HepG2 (cell line): Measurements from ENCODE around the gene BCKDHA. TPM values are rescaled to one million over a fixed set of nuclear protein-coding genes. Genes with fewer than 3 reads are reported as not detected.

Experiments
- ATAC-seq: fragments of 200-7000 bp; cut with Tn5 transposase; 3 replicates; pipeline ENCODE4 v1.9.1; 2020; ENCODE audit warnings: mild to moderate bottlenecking, moderate library complexity
- BruUV-seq: library from RNA; stranded (reverse); fragments of 400-500 nt; replicated peaks from 2 replicates; lab custom pipeline; 2021; lab: Mats Ljungman, UMichigan
- CTCF ChIA-PET: fragments of 300-600 bp; formaldehyde crosslinking; extraction: SDS; loops from one replicate; lab custom pipeline; 2021; ENCODE audit warnings: low total read pairs, inconsistent platforms, low intra/inter-chr PET ratio; lab: Yijun Ruan, JAX
- POLR2A ChIA-PET: fragments of 350-600 bp; sonication (Branson Sonifier 250); formaldehyde crosslinking; loops from one replicate; lab custom pipeline; 2020; ENCODE audit warnings: antibody characterized with exemption, inconsistent platforms; lab: Yijun Ruan, JAX
- DNase-seq: peaks from one replicate; pipeline ENCODE4 v3.0.0-alpha.2; 2015; ENCODE audit warnings: low spot score
- FAIRE-seq: peaks from 3 replicates; lab custom pipeline; 2011; peaks lifted over from hg19 to GRCh38; lab: Jason Lieb, UNC
- H2AFZ ChIP-seq: one replicate; pipeline ENCODE4 v1.6.1; 2011; ENCODE audit warnings: low read length, inconsistent platforms
- H3K27ac ChIP-seq: fragments of 300-600 bp; 3 replicates; pipeline ENCODE4 v1.8.0; 2011; ENCODE audit warnings: mixed run types, mild to moderate bottlenecking, mixed read lengths, low read length, inconsistent platforms; ENCODE audit not compliant: insufficient read depth; ENCODE audit errors: extremely low read length
- H3K27me3 ChIP-seq, 2 experiments: fragments of 200-600 bp in 1 of 2; 2 replicates in 1 of 2; 3 replicates in 1 of 2; pipeline versions ENCODE4 v1.6.0 to v1.8.0; 2011; ENCODE audit warnings: low read length in 2 of 2, mild to moderate bottlenecking in 2 of 2, moderate library complexity in 2 of 2, inconsistent platforms in 1 of 2; ENCODE audit not compliant: insufficient read depth in 2 of 2, control insufficient read depth in 1 of 2
- H3K36me3 ChIP-seq, 2 experiments: fragments of 200-600 bp in 1 of 2; replicated peaks in 1 of 2; 2 replicates in 1 of 2; 3 replicates in 1 of 2; pipeline versions ENCODE4 v1.5.1 to v1.8.0; 2011; ENCODE audit warnings: low read length in 2 of 2, inconsistent platforms in 1 of 2; ENCODE audit not compliant: insufficient read depth in 2 of 2, control insufficient read depth in 1 of 2
- H3K4me1 ChIP-seq: 2 replicates; pipeline ENCODE4 v1.5.1; 2012; ENCODE audit warnings: low read length, inconsistent platforms; ENCODE audit not compliant: insufficient read depth
- H3K4me2 ChIP-seq: 2 replicates; pipeline ENCODE4 v1.6.0; 2011; ENCODE audit warnings: low read depth, low read length, inconsistent platforms
- H3K4me3 ChIP-seq, 3 experiments: fragments of 200-600 bp in 1 of 3; sonication (generic), shearing (Covaris generic) in 1 of 3; replicated peaks in 1 of 3; 2 replicates each; pipeline ENCODE4 v1.5.1; 2011 to 2016; ENCODE audit warnings: low read length in 3 of 3, inconsistent platforms in 2 of 3, low read depth in 2 of 3, mild to moderate bottlenecking in 2 of 3, control low read depth in 1 of 3, mixed read lengths in 1 of 3; ENCODE audit not compliant: insufficient read depth in 1 of 3
- H3K79me2 ChIP-seq: one replicate; pipeline ENCODE4 v1.6.1; 2011; ENCODE audit warnings: low read length, inconsistent platforms; ENCODE audit not compliant: insufficient read depth
- H3K9ac ChIP-seq: 2 replicates; pipeline ENCODE4 v1.6.0; 2011; ENCODE audit warnings: mild to moderate bottlenecking, low read depth, low read length, inconsistent platforms; ENCODE audit not compliant: insufficient read depth
- H3K9me3 ChIP-seq: 2 replicates; pipeline ENCODE4 v1.5.1; 2012; ENCODE audit warnings: mild to moderate bottlenecking, low read length
- H4K20me1 ChIP-seq: 2 replicates; pipeline ENCODE4 v1.6.0; 2011; ENCODE audit warnings: inconsistent platforms, mild to moderate bottlenecking, low read length, moderate library complexity; ENCODE audit not compliant: insufficient read depth
- AGO2 ChIP-seq: fragments of 200-400 bp; formaldehyde crosslinking; optimal IDR thresholded peaks from 2 replicates; pipeline ENCODE3; 2017; ENCODE audit warnings: mild to moderate bottlenecking, low read depth, low read length, moderate library complexity
- BHLHE40 ChIP-seq: IDR thresholded peaks from 2 replicates; pipeline ENCODE4 v1.6.1; 2011; ENCODE audit warnings: low read length, improper control_type of control experiment
- CEBPG ChIP-seq: IDR thresholded peaks from 2 replicates; pipeline ENCODE4 v1.6.1; 2016
- CREM ChIP-seq, 2 experiments: sonication (generic) in 1 of 2; formaldehyde crosslinking in 1 of 2; IDR thresholded peaks; 2 replicates each; pipeline versions ENCODE4 v1.4.0 to v1.6.1; 2016 to 2020; ENCODE audit warnings: antibody characterized with exemption in 1 of 2, mild to moderate bottlenecking in 1 of 2, missing genetic modification reagents in 1 of 2
- RBFOX2 ChIP-seq: fragments of 200-400 bp; formaldehyde crosslinking; IDR thresholded peaks from 2 replicates; pipeline ENCODE4 v1.6.1; 2017; ENCODE audit warnings: low read depth, mild to moderate bottlenecking, low read length
- XRCC5 ChIP-seq: fragments of 200-400 bp; formaldehyde crosslinking; optimal IDR thresholded peaks from 2 replicates; pipeline ENCODE3; 2017; ENCODE audit warnings: mild to moderate bottlenecking, low read length
- WGBS: methylation state at CpG from one replicate; pipeline ENCODE4 v1.1.6; 2017; ENCODE audit warnings: low lambda C conversion rate; 5-methylcytosine and 5-hydroxymethylcytosine counted together
- in situ Hi-C: cut with HindIII; loops from 2 replicates; pipeline ENCODE4 v1.10.0; 2017; ENCODE audit warnings: low pct_unique_long_range_greater_than_20kb; ENCODE audit not compliant: extremely low pct_ligation_motif_present
- intact Hi-C: fragments of 100-400 bp; cut with micrococcal nuclease; formaldehyde crosslinking; loops from one replicate; pipeline ENCODE4 v1.10.0; 2022; ENCODE audit not compliant: unreplicated experiment
- polyA plus RNA-seq, 8 experiments: library from polyadenylated mRNA; depleted of rRNA in 3 of 8; stranded (reverse) in 7 of 8; unstranded in 1 of 8; fragments of >200 nt; fragmentation: Illumina TruSeq in 4 of 8; extraction: Trizol in 4 of 8; gene quantifications; 2 replicates each; pipeline versions ENCODE4 v1.2.1 to v1.2.3, GENCODE V29; 2011 to 2016; ENCODE audit warnings: low read depth in 4 of 8, missing spikeins in 1 of 8, mixed read lengths in 1 of 8; ENCODE audit not compliant: insufficient read depth in 1 of 8
- total RNA-seq, 5 experiments: library from RNA; depleted of rRNA; stranded (reverse); fragments of >200 nt; fragmentation: Illumina TruSeq; extraction: Trizol; gene quantifications; 2 replicates each; pipeline ENCODE4 v1.2.3, GENCODE V29; 2016; ENCODE audit warnings: low read depth in 1 of 5
- TF ChIP-seq, protein P1 (sequence below): sonication (generic); formaldehyde crosslinking; IDR thresholded peaks from 2 replicates; pipeline ENCODE4 v1.4.0; 2020; ENCODE audit warnings: missing genetic modification reagents
- TF ChIP-seq, protein P2 (sequence below): sonication (generic); formaldehyde crosslinking; IDR thresholded peaks from 2 replicates; pipeline ENCODE4 v1.5.0; 2020; ENCODE audit warnings: mild to moderate bottlenecking, missing genetic modification reagents

BCKDHA gene
- total and polyA plus RNA-seq, 2 of the 13 experiments (the other 11 are each of a cell fraction or from before 2014, with no cell fraction given), result 11.8 to 31.5 TPM

DNA sequence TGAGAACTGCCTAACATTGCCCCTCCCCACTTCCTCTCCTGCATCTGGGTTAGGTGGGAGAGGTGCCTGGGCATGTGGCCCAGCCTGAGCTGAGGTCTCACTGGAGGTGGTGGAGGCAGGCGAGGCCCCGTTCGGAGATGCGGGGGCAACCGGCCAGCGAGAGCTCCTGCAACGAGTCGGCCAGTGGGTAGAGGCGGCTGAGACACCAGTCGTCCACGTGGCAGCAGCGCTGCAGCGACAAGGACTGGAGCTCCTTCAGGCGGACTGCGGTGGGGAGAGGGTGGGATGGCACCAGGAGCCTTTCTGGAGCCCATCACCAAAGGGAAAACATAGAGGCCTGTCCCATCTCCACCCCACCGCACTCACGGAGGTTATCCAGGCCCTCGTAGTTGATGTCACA, 35.6 kb downstream of the BCKDHA start:
- TF ChIP-seq XRCC5 (no peak), RBFOX2 (0 out of 2 replicates have a peak, but pooled peaks have one; percentile 29), CREM (IDR thresholded peaks at IDR 0.05) (no peak), CREM (CRISPR knock-in tag; IDR thresholded peaks at IDR 0.05) (no peak), AGO2 (peak; percentile 63)
- no peaks in the 10 kb centered on the region for H4K20me1 ChIP-seq
- no peak overlapping the region for H3K9ac ChIP-seq
- intact Hi-C loops, result no loop called here
- H2AFZ ChIP-seq, result no peak overlapping the region
- ChIA-PET CTCF (no interaction called here), POLR2A (interaction anchor here (0.7 kb wide), 1 partner anchor 23 kb away, joined by 3 read pairs; no protein-coding TSS in a partner anchor)
- no peak for FAIRE-seq
- no peak overlapping the region for H3K4me2 ChIP-seq
- no peak overlapping the region for H3K27ac ChIP-seq
- ATAC-seq, result no peak
- H3K9me3 ChIP-seq, result no peaks in the 10 kb centered on the region
- H3K4me1 ChIP-seq, result peaks cover 22% of the 10 kb centered on the region
- peaks cover 11 to 26% of the 10 kb centered on the region in 2 experiments; a peak in 4 of 5 replicates for H3K36me3 ChIP-seq
- no peaks in the 10 kb centered on the region for H3K79me2 ChIP-seq
- H3K27me3 ChIP-seq, result no peaks in the 10 kb centered on the region
- in situ Hi-C loops, result no loop called here
- DNase-seq, result no peak
- WGBS, result 100% methylated on average over 10 of the region's 18 CpGs
- H3K4me3 ChIP-seq, result no peak overlapping the region
- BruUV-seq, result no TSS peak

GRCh38 chr19:41434450-41434849, 36.8 kb downstream of the BCKDHA start:
- H3K79me2 ChIP-seq, result peaks cover 3% of the 10 kb centered on the region
- ChIA-PET POLR2A (interaction anchor here (0.7 kb wide), 1 partner anchor 967 kb away, joined by 4 read pairs; no protein-coding TSS in a partner anchor), CTCF (no interaction called here)

More at GRCh38 chr19:41434450-41434849, 36.8 kb downstream of the BCKDHA start:
- Histone ChIP-seq H3K9me3 (no peaks in the 10 kb centered on the region), H3K27ac (no peak overlapping the region), H3K4me3 (no peak overlapping the region), H3K4me2 (no peak overlapping the region), H3K27me3 (no peaks in the 10 kb centered on the region), H3K36me3 (peaks cover 11 to 26% of the 10 kb centered on the region in 2 experiments; a peak in 4 of 5 replicates), H3K4me1 (peaks cover 28% of the 10 kb centered on the region), H4K20me1 (no peaks in the 10 kb centered on the region), H3K9ac (no peak overlapping the region), H2AFZ (no peak overlapping the region)
- DNase-seq, result no peak
- ATAC-seq, result no peak
- TF ChIP-seq CEBPG (CRISPR knock-in tag) (no peak), BHLHE40 (no peak)
- TF ChIP-seq, protein P1, sequence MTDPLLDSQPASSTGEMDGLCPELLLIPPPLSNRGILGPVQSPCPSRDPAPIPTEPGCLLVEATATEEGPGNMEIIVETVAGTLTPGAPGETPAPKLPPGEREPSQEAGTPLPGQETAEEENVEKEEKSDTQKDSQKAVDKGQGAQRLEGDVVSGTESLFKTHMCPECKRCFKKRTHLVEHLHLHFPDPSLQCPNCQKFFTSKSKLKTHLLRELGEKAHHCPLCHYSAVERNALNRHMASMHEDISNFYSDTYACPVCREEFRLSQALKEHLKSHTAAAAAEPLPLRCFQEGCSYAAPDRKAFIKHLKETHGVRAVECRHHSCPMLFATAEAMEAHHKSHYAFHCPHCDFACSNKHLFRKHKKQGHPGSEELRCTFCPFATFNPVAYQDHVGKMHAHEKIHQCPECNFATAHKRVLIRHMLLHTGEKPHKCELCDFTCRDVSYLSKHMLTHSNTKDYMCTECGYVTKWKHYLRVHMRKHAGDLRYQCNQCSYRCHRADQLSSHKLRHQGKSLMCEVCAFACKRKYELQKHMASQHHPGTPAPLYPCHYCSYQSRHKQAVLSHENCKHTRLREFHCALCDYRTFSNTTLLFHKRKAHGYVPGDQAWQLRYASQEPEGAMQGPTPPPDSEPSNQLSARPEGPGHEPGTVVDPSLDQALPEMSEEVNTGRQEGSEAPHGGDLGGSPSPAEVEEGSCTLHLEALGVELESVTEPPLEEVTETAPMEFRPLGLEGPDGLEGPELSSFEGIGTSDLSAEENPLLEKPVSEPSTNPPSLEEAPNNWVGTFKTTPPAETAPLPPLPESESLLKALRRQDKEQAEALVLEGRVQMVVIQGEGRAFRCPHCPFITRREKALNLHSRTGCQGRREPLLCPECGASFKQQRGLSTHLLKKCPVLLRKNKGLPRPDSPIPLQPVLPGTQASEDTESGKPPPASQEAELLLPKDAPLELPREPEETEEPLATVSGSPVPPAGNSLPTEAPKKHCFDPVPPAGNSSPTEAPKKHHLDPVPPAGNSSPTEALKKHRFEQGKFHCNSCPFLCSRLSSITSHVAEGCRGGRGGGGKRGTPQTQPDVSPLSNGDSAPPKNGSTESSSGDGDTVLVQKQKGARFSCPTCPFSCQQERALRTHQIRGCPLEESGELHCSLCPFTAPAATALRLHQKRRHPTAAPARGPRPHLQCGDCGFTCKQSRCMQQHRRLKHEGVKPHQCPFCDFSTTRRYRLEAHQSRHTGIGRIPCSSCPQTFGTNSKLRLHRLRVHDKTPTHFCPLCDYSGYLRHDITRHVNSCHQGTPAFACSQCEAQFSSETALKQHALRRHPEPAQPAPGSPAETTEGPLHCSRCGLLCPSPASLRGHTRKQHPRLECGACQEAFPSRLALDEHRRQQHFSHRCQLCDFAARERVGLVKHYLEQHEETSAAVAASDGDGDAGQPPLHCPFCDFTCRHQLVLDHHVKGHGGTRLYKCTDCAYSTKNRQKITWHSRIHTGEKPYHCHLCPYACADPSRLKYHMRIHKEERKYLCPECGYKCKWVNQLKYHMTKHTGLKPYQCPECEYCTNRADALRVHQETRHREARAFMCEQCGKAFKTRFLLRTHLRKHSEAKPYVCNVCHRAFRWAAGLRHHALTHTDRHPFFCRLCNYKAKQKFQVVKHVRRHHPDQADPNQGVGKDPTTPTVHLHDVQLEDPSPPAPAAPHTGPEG (CRISPR knock-in tag), result no peak
- TF ChIP-seq, protein P2, sequence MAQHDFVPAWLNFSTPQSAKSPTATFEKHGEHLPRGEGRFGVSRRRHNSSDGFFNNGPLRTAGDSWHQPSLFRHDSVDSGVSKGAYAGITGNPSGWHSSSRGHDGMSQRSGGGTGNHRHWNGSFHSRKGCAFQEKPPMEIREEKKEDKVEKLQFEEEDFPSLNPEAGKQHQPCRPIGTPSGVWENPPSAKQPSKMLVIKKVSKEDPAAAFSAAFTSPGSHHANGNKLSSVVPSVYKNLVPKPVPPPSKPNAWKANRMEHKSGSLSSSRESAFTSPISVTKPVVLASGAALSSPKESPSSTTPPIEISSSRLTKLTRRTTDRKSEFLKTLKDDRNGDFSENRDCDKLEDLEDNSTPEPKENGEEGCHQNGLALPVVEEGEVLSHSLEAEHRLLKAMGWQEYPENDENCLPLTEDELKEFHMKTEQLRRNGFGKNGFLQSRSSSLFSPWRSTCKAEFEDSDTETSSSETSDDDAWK (CRISPR knock-in tag), result no peak
- FAIRE-seq, result no peak
- in situ Hi-C loops (no loop called here), intact Hi-C loops (no loop called here)
- 96% methylated on average over 5 of the region's 5 CpGs for WGBS
- BruUV-seq, result no TSS peak
